SH-SY5Y (cell line): ENCODE measurements around the gene RETN.

Experiments
- GATA2 ChIP-seq: IDR thresholded peaks from 2 replicates; pipeline ENCODE4 v1.6.1; 2011; ENCODE audit warnings: mild to moderate bottlenecking, low read depth, low read length
- GATA3 ChIP-seq: IDR thresholded peaks from 2 replicates; pipeline ENCODE4 v1.6.1; 2011; ENCODE audit warnings: low read depth, mild to moderate bottlenecking, low read length, moderate library complexity

- TF ChIP-seq GATA2, result no peak
- TF ChIP-seq GATA3, result no peak
These were observed 5.5 kb downstream of the RETN start for GRCh38 chr19:7674010-7675005.
